NB4 (cell line): Measurements from ENCODE around the gene CNBD2.

Source experiments
- DNase-seq: peaks from one replicate; pipeline ENCODE4 v3.0.0; 2010; ENCODE audit warnings: low read depth
- H3K4me3 ChIP-seq: one replicate; pipeline ENCODE4 v1.5.1; 2011; ENCODE audit warnings: mild to moderate bottlenecking, low read depth, low read length, moderate library complexity
- MYC ChIP-seq: IDR thresholded peaks from 2 replicates; pipeline ENCODE4 v1.6.1; 2011; ENCODE audit warnings: low read depth, low read length
- POLR2A ChIP-seq: IDR thresholded peaks from 2 replicates; pipeline ENCODE4 v1.6.1; 2011; ENCODE audit warnings: mild to moderate bottlenecking; ENCODE audit not compliant: insufficient read length; ENCODE audit errors: extremely low read depth
- TF ChIP-seq, protein P1 (sequence below): IDR thresholded peaks from one replicate; pipeline ENCODE4 v1.5.1; 2012; ENCODE audit warnings: low read depth, low read length
- TF ChIP-seq, protein P2 (sequence below): IDR thresholded peaks from 2 replicates; pipeline ENCODE4 v1.6.1; 2011; ENCODE audit warnings: low read depth, low read length

Gene CNBD2

DNA sequence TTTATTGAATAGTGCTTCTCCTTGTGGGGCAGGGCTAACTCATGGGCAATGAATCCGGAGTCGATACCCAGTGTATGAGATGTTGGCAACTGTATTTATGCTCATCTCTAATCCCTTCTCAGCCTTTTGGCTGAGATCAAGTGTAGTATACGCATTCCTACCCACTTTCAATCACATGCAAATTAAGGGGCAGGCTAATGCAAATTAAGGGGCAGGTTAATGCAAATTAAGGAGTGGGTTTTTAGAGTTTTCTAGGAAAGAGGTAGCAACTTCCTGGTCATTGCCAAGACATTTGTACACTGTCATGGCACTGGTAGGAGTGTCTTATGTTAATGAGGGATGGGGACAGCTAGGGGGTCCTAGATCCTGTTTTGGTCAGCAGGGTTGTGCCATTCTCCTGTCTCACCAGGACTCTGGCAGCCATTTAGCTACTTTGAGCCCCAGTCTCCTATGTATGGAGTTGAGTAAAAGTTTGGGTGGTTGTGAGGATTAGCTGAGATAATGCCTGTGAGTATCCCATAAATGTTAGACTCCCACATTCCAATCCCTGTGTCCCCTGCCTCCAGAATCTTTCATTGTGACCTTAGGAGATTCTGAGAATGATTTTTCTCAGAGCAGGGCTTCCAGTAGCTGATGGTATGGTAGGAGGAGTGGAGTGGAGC is at the start of gene CNBD2:
Gene CNBD2 (plus strand): TSS at position 612 of the 662 bp plus-strand sequence. CDS start 173 bp downstream, outside the sequence.
- DNase-seq: no peak
- H3K4me3 ChIP-seq: no peak within 1 kb of the TSS
- TF ChIP-seq, protein P1, sequence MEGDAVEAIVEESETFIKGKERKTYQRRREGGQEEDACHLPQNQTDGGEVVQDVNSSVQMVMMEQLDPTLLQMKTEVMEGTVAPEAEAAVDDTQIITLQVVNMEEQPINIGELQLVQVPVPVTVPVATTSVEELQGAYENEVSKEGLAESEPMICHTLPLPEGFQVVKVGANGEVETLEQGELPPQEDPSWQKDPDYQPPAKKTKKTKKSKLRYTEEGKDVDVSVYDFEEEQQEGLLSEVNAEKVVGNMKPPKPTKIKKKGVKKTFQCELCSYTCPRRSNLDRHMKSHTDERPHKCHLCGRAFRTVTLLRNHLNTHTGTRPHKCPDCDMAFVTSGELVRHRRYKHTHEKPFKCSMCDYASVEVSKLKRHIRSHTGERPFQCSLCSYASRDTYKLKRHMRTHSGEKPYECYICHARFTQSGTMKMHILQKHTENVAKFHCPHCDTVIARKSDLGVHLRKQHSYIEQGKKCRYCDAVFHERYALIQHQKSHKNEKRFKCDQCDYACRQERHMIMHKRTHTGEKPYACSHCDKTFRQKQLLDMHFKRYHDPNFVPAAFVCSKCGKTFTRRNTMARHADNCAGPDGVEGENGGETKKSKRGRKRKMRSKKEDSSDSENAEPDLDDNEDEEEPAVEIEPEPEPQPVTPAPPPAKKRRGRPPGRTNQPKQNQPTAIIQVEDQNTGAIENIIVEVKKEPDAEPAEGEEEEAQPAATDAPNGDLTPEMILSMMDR: no peak
- TF ChIP-seq, protein P2, sequence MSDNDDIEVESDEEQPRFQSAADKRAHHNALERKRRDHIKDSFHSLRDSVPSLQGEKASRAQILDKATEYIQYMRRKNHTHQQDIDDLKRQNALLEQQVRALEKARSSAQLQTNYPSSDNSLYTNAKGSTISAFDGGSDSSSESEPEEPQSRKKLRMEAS: no peak
- TF ChIP-seq POLR2A: no peak
- no peak for TF ChIP-seq MYC

DNA sequence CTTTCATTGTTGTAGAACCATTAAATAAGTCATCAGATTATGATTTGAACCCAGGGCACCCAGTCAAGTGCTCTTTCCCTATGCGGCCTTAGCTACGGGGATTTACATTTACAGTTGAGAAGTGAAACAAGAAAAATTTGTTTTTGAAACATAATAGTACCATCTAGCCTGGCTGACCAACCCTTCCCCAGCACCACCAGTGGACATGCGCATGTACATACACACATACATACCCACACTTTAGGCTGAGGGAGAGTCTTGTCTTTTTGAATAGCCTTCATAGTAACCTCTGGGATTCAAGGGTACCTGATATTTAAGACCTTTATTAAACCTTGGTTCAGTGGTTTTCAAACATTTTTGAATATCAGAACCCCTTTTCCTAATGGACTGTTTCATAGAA is 47.9 kb upstream of the CNBD2 start:
- TF ChIP-seq, protein P1: no peak
- TF ChIP-seq POLR2A: no peak
- TF ChIP-seq, protein P2: no peak
- TF ChIP-seq MYC: no peak
- no peak for DNase-seq
- H3K4me3 ChIP-seq: no peak overlapping the region

DNA sequence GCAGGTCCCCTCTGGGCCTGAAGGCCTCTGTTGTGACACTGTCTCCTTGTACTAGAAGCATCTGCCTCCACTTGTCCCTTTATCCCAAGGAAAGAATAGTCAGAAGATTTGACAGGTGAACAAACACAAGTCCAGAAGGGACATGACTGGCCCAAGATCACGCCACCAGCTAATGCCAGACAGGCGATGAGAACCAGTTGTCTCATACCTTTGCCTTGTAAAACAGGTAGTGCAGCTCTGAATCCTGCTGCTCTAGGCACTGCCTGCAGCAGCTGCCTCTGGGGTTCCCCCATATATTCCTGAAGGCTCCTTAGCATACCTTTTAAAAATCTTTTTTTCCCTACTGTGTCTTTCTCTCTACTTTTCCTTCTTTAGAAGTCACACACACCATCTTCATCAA is 39.1 kb upstream of the CNBD2 start:
- no peak overlapping the region for H3K4me3 ChIP-seq
- DNase-seq: no peak
- TF ChIP-seq, protein P2: no peak
- TF ChIP-seq MYC: no peak
- no peak for TF ChIP-seq POLR2A
- TF ChIP-seq, protein P1: no peak

DNA sequence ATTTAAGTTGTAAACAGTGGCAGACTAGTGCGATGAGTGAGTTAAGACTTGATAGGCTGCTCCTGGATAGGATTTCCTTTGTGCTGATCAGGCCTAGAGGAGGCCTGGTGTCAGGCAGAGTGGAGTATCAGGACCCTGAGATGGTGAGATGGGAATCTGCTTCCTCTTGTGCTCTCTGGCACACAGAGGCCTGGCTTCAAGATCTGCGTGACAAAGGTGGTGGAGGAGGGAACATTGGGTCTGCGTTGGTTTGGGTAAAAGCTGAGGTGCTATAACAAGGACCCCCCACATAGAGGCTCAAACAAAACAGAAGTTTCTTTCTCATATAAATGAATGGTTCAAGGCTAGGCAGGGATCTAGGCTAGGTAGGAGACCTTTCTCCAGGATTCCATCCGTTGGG is 34.3 kb upstream of the CNBD2 start:
- no peak overlapping the region for H3K4me3 ChIP-seq
- no peak for DNase-seq
- TF ChIP-seq, protein P2: no peak
- no peak for TF ChIP-seq MYC
- TF ChIP-seq, protein P1: no peak
- TF ChIP-seq POLR2A: no peak

DNA sequence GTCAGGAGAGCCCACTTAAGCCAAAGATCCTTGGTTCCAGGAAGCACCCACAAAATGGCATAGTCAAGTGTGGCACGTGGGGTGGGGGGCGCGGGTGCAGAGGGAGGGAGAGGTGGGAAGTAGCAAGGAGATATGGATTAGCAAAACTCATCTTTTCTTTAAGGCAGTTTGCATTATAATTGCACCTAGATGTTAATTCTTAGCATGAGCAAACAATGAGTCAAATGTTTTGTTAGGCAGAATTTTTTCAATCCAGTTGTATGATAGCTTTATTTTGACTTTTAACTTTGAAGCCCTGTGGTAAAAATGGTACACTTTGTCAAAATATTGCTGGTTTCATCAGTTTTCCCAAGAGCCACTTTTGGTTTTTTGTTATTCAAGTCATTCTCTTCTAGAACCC is 29.1 kb upstream of the CNBD2 start:
- TF ChIP-seq, protein P2: no peak
- TF ChIP-seq, protein P1: no peak
- TF ChIP-seq POLR2A (no peak), MYC (no peak)
- no peak for DNase-seq
- H3K4me3 ChIP-seq: no peak overlapping the region
